Fibroblast of the aortic adventitia (primary cell): Measurements from ENCODE around the gene LGALS3BP. TPM values are rescaled to one million over a fixed set of nuclear protein-coding genes. Genes with fewer than 3 reads are reported as not detected.
A peak's percentile ranks its signal among the peaks of the same experiment; 100 is the strongest.

Experiments
- DNase-seq: peaks from one replicate; pipeline ENCODE4 v3.0.0-alpha.2; 2010; ENCODE audit warnings: low read depth
- H3K4me3 ChIP-seq: 2 replicates; pipeline ENCODE4 v1.5.1; 2011; ENCODE audit warnings: low read depth, mild to moderate bottlenecking, control low read depth, low read length, moderate library complexity
- CTCF ChIP-seq: IDR thresholded peaks from 2 replicates; pipeline ENCODE4 v1.5.1; 2011; ENCODE audit warnings: mild to moderate bottlenecking, low read length, control low read depth, inconsistent platforms; ENCODE audit not compliant: insufficient read depth
- total RNA-seq: library from RNA; depleted of rRNA; stranded (reverse); fragments of >200 nt; gene quantifications from 2 replicates; pipeline ENCODE4 v1.2.3, GENCODE V29; 2012; ENCODE audit warnings: low replicate concordance

LGALS3BP gene
- total RNA-seq, 1 donor = 87.2 TPM

- peak; percentile 9 for TF ChIP-seq CTCF
- peak; percentile 87 for DNase-seq
- peak within 1 kb of the TSS; percentile 85 for H3K4me3 ChIP-seq
Measured at GRCh38 chr17:78925234-78925633, 54.5 kb downstream of the LGALS3BP start, which contains the start of gene TIMP2. Gene TIMP2, minus strand, starts transcription at chr17:78925387. Its CDS starts 299 bp downstream, at chr17:78925088.

GRCh38 chr17:78924481-78925151 lies 55.1 kb downstream of the LGALS3BP start:
- no peak for TF ChIP-seq CTCF
- H3K4me3 ChIP-seq = peak overlapping the region; percentile 85
- DNase-seq = peak; percentile 62

DNA sequence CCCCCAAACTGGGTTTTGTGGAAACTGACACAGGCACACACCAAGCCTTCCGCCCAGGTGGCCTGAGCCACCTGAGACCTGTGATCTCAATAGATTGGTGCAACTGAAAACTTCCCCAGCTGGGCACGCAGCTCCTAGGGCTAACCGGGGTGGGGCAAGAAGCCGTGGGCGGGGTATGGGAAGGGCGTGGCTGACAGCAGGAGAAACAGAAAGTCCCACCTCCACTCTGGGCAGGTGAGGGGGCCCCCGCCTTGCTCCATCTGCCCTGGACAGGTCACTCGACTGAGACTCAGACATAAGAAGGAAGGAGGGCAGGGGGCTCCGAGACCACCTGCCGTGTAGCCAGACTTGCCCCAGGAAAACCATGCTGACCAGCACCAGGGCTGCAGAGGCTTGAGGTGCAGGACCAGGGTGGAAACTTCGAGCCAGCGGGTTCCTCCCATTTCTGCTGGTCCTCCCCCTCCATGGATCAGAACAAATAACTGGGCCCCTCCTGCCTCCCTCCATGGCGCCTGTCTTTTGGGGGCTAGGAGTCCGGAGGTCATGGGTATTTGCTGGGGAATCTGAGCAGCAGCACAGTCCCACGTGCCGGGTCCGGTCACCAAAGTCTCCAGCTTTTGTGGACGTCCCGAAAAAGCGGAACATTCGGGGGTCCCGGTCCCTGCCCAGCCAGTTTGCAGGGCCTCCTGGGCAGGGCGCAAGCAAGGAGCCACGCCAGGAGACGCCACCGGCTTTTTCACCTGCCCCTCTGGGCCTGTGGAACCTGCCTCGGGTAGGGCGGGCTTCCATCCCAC lies 55.9 kb downstream of the LGALS3BP start:
- DNase-seq = no peak
- TF ChIP-seq CTCF = no peak
- H3K4me3 ChIP-seq = peak overlapping the region; percentile 85

DNA sequence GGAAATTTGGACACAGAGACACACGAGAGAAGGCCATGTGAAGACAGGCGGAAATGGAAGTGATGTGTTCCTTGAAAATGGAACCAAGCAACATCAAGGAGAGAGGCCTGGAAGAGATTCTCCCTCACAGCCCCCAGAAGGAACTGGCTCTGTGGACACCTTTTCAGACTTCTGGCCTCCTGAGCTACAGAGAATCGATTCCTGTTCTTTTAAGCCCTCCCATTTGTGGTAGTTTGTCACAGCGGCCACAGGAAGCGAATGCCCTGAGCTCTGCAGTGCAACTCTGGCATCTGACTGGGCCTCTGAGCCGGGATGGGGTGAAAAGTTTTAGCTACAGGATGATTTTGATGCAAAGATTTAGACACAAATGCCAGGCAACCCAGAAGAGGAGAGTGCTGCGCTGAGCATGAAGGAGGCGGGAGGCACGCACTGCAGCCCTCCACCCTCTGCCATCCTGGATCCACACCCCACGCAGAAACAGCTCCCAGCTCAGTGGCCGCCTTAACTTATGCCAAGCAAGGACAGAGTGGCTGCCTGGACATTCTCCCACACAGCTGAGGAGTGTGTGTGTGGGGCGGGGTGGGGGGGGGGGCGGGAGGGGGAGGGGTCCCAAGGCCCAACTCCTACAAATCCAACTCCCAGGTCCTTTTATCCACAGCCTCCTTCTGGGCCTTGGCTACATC lies 56.8 kb downstream of the LGALS3BP start:
- no peak for DNase-seq
- no peak for TF ChIP-seq CTCF
- peak overlapping the region; percentile 85 for H3K4me3 ChIP-seq

DNA sequence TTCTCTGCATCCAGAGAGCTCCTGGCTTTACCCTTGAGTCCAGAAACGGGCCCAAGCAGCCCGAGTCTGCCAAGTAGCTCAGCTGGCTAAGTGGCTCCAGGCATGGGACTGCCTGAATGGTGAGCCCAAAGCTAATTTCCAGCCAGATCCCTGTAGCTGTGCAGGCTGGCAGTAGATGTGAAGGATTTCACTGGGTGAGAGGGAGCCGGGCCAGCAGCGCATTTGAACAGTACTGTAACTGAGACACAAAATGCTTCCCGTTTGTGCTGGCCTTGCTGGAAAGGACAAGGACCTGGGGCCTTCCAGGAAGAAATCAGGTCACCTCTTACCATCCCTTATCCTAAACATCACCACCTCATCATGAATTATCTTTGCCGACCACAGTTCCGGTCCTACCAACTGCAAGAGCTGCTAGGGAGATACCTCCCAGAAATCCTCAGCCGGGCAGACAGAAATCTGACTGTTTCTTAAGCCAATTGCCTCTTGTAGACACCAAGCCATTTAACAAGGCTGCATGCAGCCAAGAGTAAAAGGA lies 58.2 kb downstream of the LGALS3BP start:
- no peak for TF ChIP-seq CTCF
- H3K4me3 ChIP-seq = peak overlapping the region; percentile 48
- peak; percentile 52 for DNase-seq

Other genes starting within 250 kb of the LGALS3BP start
- 7.8 and 13.8 TPM in 2 replicates for gene CYTH1, start 197.7 kb downstream of the LGALS3BP start, total RNA-seq
- 27.5 and 36.7 TPM in 2 replicates for gene USP36, start 139.1 kb downstream of the LGALS3BP start, total RNA-seq
- 1.5 and 3.3 TPM in 2 replicates for gene CEP295NL, start 76.7 kb downstream of the LGALS3BP start, total RNA-seq
- gene TIMP2, start 54.5 kb downstream of the LGALS3BP start, total RNA-seq = 132 and 180 TPM in 2 replicates
- gene CANT1, start 29.8 kb upstream of the LGALS3BP start, total RNA-seq = 33.4 and 53.0 TPM in 2 replicates
- gene C1QTNF1, start 44.2 kb upstream of the LGALS3BP start, total RNA-seq = 42.1 and 44.3 TPM in 2 replicates
- gene ENGASE, start 94.9 kb upstream of the LGALS3BP start, total RNA-seq = 8.4 and 18.6 TPM in 2 replicates